ENCODE data around the gene IGSF8.

GRCh38 chr1:160129966-160130365, 31.5 kb upstream of the IGSF8 start:
- TF ChIP-seq CTCF (IDR thresholded peaks at IDR 0.05) (no peak), POLR2AphosphoS5 (IDR thresholded peaks at IDR 0.05; ENCODE audit: low read depth, low read length) (no peak), NRF1 (IDR thresholded peaks at IDR 0.05; ENCODE audit: low read depth, low read length) (no peak), REST (IDR thresholded peaks at IDR 0.05; ENCODE audit: low read depth, low read length) (no peak), YY1 (IDR thresholded peaks at IDR 0.05; ENCODE audit: low read depth) (no peak), EP300 (IDR thresholded peaks at IDR 0.05; ENCODE audit: borderline replicate concordance in 1 of 2, low read depth in 1 of 2, low read length in 1 of 2) (no peak), GABPA (IDR thresholded peaks at IDR 0.05; ENCODE audit: low read depth) (no peak), GATA2 (CRISPR knock-in tag; IDR thresholded peaks at IDR 0.05) (no peak), ZBTB33 (IDR thresholded peaks at IDR 0.05; ENCODE audit: borderline replicate concordance, low read depth) (no peak)

All from SK-N-SH (cell line).